Keratinocyte (primary cell): ENCODE data around the gene PLEKHA6.

Experiments used
- CTCF ChIP-seq, 3 experiments: IDR thresholded peaks in 1 of 3; conservative IDR thresholded peaks in 1 of 3; optimal IDR thresholded peaks in 1 of 3; 2 replicates in 2 of 3; 3 replicates in 1 of 3; pipeline versions ENCODE3 to v1.5.1; 2011; ENCODE audit warnings: low read length in 3 of 3, mild to moderate bottlenecking in 3 of 3, moderate library complexity in 2 of 3, control low read depth in 1 of 3, inconsistent platforms in 1 of 3; ENCODE audit not compliant: insufficient read depth in 2 of 3; ENCODE audit errors: extremely low read depth in 1 of 3
- EZH2 ChIP-seq: IDR thresholded peaks from one replicate; pipeline ENCODE4 v1.6.1; 2012; ENCODE audit warnings: inconsistent platforms, mild to moderate bottlenecking, low read length, moderate library complexity

GRCh38 chr1:204367956-204368355 is 8.2 kb upstream of the PLEKHA6 start:
- TF ChIP-seq CTCF (optimal IDR thresholded peaks at IDR 0.05 in 1 of 3, IDR thresholded peaks at IDR 0.05 in 1 of 3, conservative IDR thresholded peaks at IDR 0.05 in 1 of 3; ENCODE audit: extremely low read depth in 1 of 3, insufficient read depth in 2 of 3, low read length in 3 of 3) (no peak), EZH2 (no peak)
